Ecto neural progenitor cell (in vitro differentiated cells): ENCODE data around the gene SLC27A1.
A peak's percentile ranks its signal among the peaks of the same experiment; 100 is the strongest.
"Not testable (repeated sequence)": the region's sequence is repeated elsewhere in the genome, so short reads cannot be mapped to it uniquely, and the experiment has no call there.

Source experiments
- DNase-seq: peaks from one replicate; pipeline ENCODE4 v3.0.0-alpha.2; 2018; ENCODE audit warnings: low spot score

The SLC27A1 gene

GRCh38 chr19:17511724-17512573, 41.6 kb downstream of the SLC27A1 start:
- DNase-seq = peak; percentile 88

GRCh38 chr19:17512574-17512939, 42.2 kb downstream of the SLC27A1 start:
- DNase-seq = no peak

- no peak for DNase-seq
Measured at GRCh38 chr19:17515408-17516149, 45.3 kb downstream of the SLC27A1 start.

DNA sequence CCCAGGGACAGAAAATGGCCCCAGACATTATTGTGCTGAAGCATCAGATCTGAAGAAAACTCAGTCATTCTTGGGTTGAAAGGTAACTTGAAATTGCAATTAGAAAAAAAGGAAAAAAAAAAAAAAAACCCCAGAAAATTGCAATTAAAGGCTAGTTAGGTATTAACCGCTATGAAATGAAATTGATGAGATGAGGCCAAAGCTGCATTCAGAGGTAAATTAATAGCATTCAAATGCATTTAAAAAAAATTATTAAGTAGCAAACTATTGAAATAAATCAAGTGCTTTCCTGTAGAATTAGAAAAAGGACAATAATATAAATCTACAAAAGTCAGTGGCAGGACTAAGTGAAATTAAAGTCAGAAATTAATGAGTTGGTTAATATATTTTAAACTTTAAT, 47.6 kb downstream of the SLC27A1 start:
- DNase-seq = no peak

GRCh38 chr19:17518654-17519053, 48.3 kb downstream of the SLC27A1 start:
- DNase-seq = not testable (repeated sequence)

GRCh38 chr19:17519967-17520366, 49.6 kb downstream of the SLC27A1 start:
- no peak for DNase-seq

DNA sequence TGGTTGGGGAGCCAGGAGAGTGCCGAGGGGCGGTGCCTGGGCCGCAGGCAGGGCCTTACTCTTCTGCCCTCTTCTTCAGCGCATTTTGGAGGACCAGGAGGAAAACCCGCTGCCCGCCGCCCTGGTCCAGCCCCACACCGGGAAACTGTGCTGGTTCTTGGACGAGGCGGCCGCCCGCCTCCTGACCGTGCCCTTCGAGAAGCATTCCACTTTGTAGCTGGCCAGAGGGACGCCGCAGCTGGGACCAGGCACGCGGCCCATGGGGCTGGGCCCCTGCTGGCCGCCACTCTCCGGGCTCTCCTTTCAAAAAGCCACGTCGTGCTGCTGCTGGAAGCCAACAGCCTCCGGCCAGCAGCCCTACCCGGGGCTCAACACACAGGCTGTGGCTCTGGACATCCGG, 50.5 kb downstream of the SLC27A1 start:
- DNase-seq = no peak

GRCh38 chr19:17522988-17523872, 52.9 kb downstream of the SLC27A1 start:
- DNase-seq = no peak

DNA sequence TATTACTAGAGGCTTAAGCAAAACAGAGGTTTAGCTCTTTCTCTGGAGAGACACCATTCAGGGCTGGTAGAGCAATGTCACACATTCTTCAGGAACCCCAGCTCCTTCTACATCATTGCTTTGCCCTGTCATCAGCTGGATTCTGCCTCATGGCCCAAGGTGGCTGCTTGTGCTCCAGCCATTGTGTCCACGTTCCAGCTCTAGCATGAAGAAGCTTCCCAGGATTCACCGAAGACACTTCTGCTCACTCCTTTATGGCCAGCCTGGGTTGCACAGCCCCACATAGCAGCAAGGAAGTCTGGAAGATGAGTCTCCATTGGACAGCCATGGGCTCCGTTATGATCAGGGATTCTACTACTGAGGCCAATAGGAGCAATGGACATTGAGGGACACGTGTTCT, 54.3 kb downstream of the SLC27A1 start:
- DNase-seq = no peak

GRCh38 chr19:17525141-17525540, 54.8 kb downstream of the SLC27A1 start:
- DNase-seq = no peak

DNA sequence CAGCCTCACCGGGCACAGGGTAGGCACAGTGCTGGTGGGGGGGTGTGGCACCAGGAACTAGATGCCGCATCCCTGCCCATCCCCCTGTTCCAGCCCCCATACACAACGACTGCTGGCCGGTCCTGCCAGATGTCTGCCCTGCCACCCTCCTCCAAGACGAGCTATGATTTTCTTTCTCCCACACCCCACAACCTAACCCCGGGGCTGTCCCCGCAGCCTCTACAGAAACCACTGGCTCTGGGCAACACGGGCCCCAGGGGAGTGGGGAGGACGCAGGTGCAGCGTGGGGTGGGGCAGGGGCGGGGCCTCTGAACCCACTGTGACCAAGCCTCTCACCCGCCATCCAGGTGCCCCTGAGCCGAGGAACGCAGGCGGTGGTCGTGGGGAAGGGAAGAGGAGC, 56.6 kb downstream of the SLC27A1 start:
- DNase-seq = no peak

DNA sequence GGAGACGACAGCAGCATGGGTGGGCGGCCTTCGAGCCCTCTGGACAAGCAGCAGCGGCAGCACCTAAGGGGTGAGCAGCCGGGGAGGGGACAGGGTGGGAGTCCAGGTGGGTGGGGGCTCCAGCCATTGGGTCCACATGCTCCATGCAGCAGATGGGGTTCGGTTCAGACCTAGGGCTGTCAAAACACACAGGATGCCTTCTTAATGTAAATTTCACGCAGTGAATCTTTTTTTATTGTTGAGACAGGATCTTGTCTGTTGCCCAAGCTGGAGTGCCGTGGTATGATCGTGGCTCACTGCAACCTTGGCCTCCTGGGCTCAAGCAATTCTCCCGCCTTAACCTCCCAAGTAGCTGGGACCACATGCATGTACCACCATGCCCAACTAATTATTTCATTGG, 57.0 kb downstream of the SLC27A1 start:
- DNase-seq = no peak

DNA sequence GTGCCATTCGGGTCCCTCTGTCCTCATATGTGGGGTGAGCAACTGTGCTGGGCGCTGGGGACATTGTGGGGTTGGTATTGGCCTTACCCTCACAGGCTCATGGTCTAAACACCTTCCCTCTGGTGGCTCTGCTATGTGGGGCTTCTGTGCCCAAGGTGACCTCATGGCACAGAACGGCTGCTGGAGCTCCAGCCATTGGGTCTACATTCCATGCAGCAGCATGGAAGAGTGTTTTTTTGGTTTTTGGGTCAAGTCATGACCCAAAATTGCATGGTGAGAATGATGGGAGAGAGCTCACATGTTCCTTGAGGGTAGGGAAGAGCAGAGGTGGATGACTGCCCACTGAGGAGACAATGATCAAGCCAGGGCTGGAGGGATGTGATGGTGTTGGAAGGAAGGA, 58.3 kb downstream of the SLC27A1 start:
- DNase-seq = no peak

- DNase-seq = no peak
Measured at GRCh38 chr19:17529239-17530158, 59.2 kb downstream of the SLC27A1 start.

DNA sequence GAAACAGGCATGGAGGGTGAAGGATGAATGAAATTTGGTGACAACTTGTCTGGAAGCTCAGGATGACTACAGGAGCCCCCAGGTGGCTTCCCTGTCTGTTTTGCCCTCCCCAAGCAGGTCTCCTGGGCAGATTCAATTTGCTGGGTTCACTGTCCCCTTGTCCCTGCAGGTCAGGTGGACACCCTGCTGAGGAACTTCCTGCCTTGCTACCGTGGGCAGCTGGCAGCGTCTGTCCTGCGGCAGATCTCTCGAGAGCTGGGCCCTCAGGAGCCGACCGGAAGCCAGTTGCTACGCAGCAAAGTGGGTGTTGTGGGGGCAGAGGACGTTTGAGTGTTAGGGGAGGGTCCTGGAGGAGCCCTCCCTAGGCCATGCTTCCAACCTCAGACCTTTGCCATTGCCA, 60.3 kb downstream of the SLC27A1 start:
- no peak for DNase-seq

GRCh38 chr19:17532116-17532515, 61.8 kb downstream of the SLC27A1 start:
- DNase-seq = no peak

DNA sequence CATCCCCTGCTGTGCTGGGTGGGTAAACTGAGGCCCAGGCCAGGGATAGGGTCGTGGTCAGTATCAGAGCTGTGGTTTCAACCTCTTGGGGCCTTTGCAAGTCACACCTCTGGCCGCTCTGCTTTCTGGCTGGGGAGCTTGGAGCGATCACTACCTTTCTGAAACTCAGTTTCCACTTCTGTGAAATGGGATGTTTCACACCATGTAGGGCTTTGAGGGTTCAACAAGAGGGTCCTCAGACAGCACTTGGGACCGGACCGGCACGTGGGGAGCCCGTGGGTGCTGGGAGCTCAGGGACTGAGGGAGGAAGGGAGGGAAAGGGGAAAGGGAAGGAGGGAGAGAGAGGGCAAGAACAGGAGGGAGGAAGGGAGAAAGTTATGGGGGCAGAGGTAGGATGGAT, 62.2 kb downstream of the SLC27A1 start:
- no peak for DNase-seq

- DNase-seq = no peak
Measured at GRCh38 chr19:17534767-17535166, 64.4 kb downstream of the SLC27A1 start.

- DNase-seq = no peak
Measured at GRCh38 chr19:17536955-17537354, 66.6 kb downstream of the SLC27A1 start.

DNA sequence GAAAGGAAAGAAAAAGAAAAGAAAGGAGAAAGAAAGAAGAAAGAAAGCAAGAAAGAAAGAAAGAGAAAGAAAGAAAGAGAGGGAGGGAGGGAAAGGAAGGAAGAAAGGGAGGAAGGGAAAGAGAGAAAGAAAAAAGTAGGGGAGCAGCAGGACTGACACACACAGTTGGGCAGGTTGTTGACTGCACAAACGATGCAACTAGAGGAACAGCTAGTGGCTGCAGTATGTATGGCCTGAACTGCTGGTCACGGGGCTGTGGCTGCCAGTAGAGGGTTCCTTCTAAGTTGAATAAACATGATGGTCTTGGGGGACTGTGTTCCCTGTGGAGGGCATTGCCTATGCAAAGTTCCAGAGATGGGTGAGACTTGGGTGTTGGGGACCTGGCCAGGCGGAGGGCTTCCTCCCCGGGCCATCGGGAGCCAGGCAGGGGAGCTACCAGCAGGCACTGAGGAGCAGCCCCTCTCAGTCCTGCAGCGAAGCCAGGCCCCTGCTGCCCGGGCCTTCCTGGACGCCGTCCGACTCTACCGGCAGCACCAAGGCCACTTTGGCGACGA, 68.4 kb downstream of the SLC27A1 start:
- no peak for DNase-seq
